Neural cell (in vitro differentiated cells): ENCODE results near the gene ACBD6. TPM values are rescaled to one million over a fixed set of nuclear protein-coding genes. Genes with fewer than 3 reads are reported as not detected.

Source experiments
- H2AFZ ChIP-seq: fragments of 200-600, 300-800 bp; sonication (generic), shearing (Covaris generic); 2 replicates; pipeline ENCODE4 v1.6.0; 2014; ENCODE audit warnings: low read depth, mild to moderate bottlenecking, antibody characterized with exemption, low read length, moderate library complexity
- H3F3A ChIP-seq: fragments of 200-600 bp; shearing (Covaris generic); 2 replicates; pipeline ENCODE4 v1.6.1; 2016; ENCODE audit warnings: mild to moderate bottlenecking, moderate library complexity, mixed read lengths, antibody characterized with exemption, low read length; ENCODE audit not compliant: insufficient read depth, poor library complexity, severe bottlenecking
- H3K27ac ChIP-seq: fragments of 200-600, 300-800 bp; sonication (generic), shearing (Covaris generic); 2 replicates; pipeline ENCODE4 v1.5.1; 2014; ENCODE audit warnings: mild to moderate bottlenecking, low read length, moderate library complexity
- H3K27me3 ChIP-seq: fragments of 300-800, 200-600 bp; sonication (generic), shearing (Covaris generic); 2 replicates; pipeline ENCODE4 v1.6.0; 2014; ENCODE audit warnings: mild to moderate bottlenecking, low read depth, low read length, moderate library complexity; ENCODE audit not compliant: insufficient read depth
- H3K36me3 ChIP-seq: fragments of 300-800, 200-600 bp; sonication (generic), shearing (Covaris generic); 2 replicates; pipeline ENCODE4 v1.5.1; 2014; ENCODE audit warnings: mild to moderate bottlenecking, antibody characterized with exemption, low read length, moderate library complexity; ENCODE audit not compliant: insufficient read depth
- H3K4me2 ChIP-seq: fragments of 300-800, 200-600 bp; sonication (generic), shearing (Covaris generic); 2 replicates; pipeline ENCODE4 v1.6.0; 2014; ENCODE audit warnings: mild to moderate bottlenecking, low read length
- H3K4me3 ChIP-seq: fragments of 300-800, 200-600 bp; sonication (generic), shearing (Covaris generic); 2 replicates; pipeline ENCODE4 v1.5.1; 2014; ENCODE audit warnings: mild to moderate bottlenecking, low read length, moderate library complexity
- H3K79me2 ChIP-seq: fragments of 200-600 bp; shearing (Covaris generic); replicated peaks from 2 replicates; pipeline ENCODE4 v1.6.0; 2014; ENCODE audit warnings: mild to moderate bottlenecking, low read length, moderate library complexity; ENCODE audit not compliant: insufficient read depth
- H3K9ac ChIP-seq: fragments of 300-800, 200-600 bp; sonication (generic), shearing (Covaris generic); 2 replicates; pipeline ENCODE4 v1.6.1; 2016; ENCODE audit warnings: mild to moderate bottlenecking, low read length, mixed read lengths
- H3K9me2 ChIP-seq: fragments of 200-600 bp; shearing (Covaris generic); 2 replicates; pipeline ENCODE4 v1.6.1; 2016; ENCODE audit warnings: mild to moderate bottlenecking, low read length, mixed read lengths; ENCODE audit not compliant: insufficient read depth
- H3K9me3 ChIP-seq: fragments of 200-600, 300-800 bp; sonication (generic), shearing (Covaris generic); 2 replicates; pipeline ENCODE4 v1.6.1; 2016; ENCODE audit warnings: mild to moderate bottlenecking, mixed run types, low read length, moderate library complexity, mixed read lengths
- H4K20me1 ChIP-seq: fragments of 200-600 bp; shearing (Covaris generic); 2 replicates; pipeline ENCODE4 v1.6.1; 2016; ENCODE audit warnings: mild to moderate bottlenecking, mixed run types; ENCODE audit not compliant: insufficient read depth
- EP300 ChIP-seq: fragments of 450-650 bp; conservative IDR thresholded peaks from 2 replicates; pipeline ENCODE4 v1.6.1; 2014; ENCODE audit warnings: antibody characterized with exemption, mild to moderate bottlenecking, moderate library complexity; ENCODE audit not compliant: poor library complexity, severe bottlenecking
- EZH2 ChIP-seq: fragments of 200-600, 300-800 bp; shearing (Covaris generic), sonication (generic); IDR thresholded peaks from 2 replicates; pipeline ENCODE4 v1.6.1; 2014; ENCODE audit warnings: antibody characterized with exemption, low read length, borderline replicate concordance, mild to moderate bottlenecking; ENCODE audit not compliant: insufficient read depth, poor library complexity, severe bottlenecking
- MXI1 ChIP-seq: fragments of 450-650 bp; conservative IDR thresholded peaks from 2 replicates; pipeline ENCODE4 v1.6.1; 2014; ENCODE audit warnings: antibody characterized with exemption, mild to moderate bottlenecking; ENCODE audit not compliant: poor library complexity, severe bottlenecking
- POLR2AphosphoS5 ChIP-seq: IDR thresholded peaks from 2 replicates; pipeline ENCODE4 v1.6.1; 2012
- RAD21 ChIP-seq: fragments of 450-650 bp; conservative IDR thresholded peaks from 2 replicates; pipeline ENCODE4 v1.6.1; 2014; ENCODE audit warnings: antibody characterized with exemption, mild to moderate bottlenecking, moderate library complexity
- SMC3 ChIP-seq: fragments of 450-650 bp; conservative IDR thresholded peaks from 2 replicates; pipeline ENCODE4 v1.6.1; 2014; ENCODE audit warnings: antibody characterized with exemption, mild to moderate bottlenecking, moderate library complexity; ENCODE audit not compliant: poor library complexity
- TAF1 ChIP-seq: IDR thresholded peaks from 2 replicates; pipeline ENCODE4 v1.6.1; 2012; ENCODE audit warnings: low read depth
- polyA plus RNA-seq: library from polyadenylated mRNA; depleted of rRNA; stranded (reverse); fragments of >200 nt; gene quantifications from 2 replicates; pipeline ENCODE4 v1.2.3, GENCODE V29; 2014
- TF ChIP-seq, protein P1 (sequence below): IDR thresholded peaks from 2 replicates; pipeline ENCODE4 v1.6.1; 2012; ENCODE audit warnings: borderline replicate concordance
- TF ChIP-seq, protein P2 (sequence below): fragments of 450-650 bp; IDR thresholded peaks from 2 replicates; pipeline ENCODE4 v1.5.1; 2014; ENCODE audit warnings: antibody characterized with exemption, mild to moderate bottlenecking, moderate library complexity; ENCODE audit not compliant: poor library complexity, severe bottlenecking

The ACBD6 gene
- polyA plus RNA-seq, 1 donor from 2014 or later: 92.4 TPM

DNA sequence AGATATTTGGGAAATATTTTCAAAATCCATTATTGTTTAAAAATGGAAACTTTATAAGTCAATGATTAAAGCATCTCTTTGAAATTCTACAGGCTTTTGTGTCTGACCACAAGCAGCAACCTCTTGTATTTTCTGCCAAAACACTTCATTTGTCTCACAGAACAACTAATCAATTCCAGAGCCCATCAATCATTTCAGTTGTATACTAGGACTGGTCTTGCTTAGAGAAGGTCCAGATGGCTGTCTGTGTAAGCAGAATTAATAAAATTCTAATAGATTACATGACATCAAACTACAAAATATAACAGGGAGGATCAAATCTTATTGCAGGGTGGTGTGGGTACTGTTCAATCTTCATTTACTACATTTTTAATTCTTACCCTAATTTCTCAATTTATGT is 76.4 kb downstream of the ACBD6 start:
- Histone ChIP-seq H2AFZ (no peak overlapping the region), H3K79me2 (no peaks in the 10 kb centered on the region), H3K4me3 (no peak overlapping the region), H3K36me3 (peaks cover under 1% of the 10 kb centered on the region), H3K9ac (no peak overlapping the region), H3K9me2 (no peaks in the 10 kb centered on the region), H3K27ac (no peak overlapping the region), H3F3A (no peaks in the 10 kb centered on the region), H3K27me3 (no peaks in the 10 kb centered on the region), H4K20me1 (no peaks in the 10 kb centered on the region), H3K9me3 (peaks cover 2% of the 10 kb centered on the region), H3K4me2 (no peak overlapping the region)
- TF ChIP-seq SMC3 (no peak), EP300 (no peak), POLR2AphosphoS5 (no peak), TAF1 (no peak), EZH2 (no peak), MXI1 (no peak), RAD21 (no peak)
- TF ChIP-seq, protein P1, sequence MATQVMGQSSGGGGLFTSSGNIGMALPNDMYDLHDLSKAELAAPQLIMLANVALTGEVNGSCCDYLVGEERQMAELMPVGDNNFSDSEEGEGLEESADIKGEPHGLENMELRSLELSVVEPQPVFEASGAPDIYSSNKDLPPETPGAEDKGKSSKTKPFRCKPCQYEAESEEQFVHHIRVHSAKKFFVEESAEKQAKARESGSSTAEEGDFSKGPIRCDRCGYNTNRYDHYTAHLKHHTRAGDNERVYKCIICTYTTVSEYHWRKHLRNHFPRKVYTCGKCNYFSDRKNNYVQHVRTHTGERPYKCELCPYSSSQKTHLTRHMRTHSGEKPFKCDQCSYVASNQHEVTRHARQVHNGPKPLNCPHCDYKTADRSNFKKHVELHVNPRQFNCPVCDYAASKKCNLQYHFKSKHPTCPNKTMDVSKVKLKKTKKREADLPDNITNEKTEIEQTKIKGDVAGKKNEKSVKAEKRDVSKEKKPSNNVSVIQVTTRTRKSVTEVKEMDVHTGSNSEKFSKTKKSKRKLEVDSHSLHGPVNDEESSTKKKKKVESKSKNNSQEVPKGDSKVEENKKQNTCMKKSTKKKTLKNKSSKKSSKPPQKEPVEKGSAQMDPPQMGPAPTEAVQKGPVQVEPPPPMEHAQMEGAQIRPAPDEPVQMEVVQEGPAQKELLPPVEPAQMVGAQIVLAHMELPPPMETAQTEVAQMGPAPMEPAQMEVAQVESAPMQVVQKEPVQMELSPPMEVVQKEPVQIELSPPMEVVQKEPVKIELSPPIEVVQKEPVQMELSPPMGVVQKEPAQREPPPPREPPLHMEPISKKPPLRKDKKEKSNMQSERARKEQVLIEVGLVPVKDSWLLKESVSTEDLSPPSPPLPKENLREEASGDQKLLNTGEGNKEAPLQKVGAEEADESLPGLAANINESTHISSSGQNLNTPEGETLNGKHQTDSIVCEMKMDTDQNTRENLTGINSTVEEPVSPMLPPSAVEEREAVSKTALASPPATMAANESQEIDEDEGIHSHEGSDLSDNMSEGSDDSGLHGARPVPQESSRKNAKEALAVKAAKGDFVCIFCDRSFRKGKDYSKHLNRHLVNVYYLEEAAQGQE: no peak
- TF ChIP-seq, protein P2, sequence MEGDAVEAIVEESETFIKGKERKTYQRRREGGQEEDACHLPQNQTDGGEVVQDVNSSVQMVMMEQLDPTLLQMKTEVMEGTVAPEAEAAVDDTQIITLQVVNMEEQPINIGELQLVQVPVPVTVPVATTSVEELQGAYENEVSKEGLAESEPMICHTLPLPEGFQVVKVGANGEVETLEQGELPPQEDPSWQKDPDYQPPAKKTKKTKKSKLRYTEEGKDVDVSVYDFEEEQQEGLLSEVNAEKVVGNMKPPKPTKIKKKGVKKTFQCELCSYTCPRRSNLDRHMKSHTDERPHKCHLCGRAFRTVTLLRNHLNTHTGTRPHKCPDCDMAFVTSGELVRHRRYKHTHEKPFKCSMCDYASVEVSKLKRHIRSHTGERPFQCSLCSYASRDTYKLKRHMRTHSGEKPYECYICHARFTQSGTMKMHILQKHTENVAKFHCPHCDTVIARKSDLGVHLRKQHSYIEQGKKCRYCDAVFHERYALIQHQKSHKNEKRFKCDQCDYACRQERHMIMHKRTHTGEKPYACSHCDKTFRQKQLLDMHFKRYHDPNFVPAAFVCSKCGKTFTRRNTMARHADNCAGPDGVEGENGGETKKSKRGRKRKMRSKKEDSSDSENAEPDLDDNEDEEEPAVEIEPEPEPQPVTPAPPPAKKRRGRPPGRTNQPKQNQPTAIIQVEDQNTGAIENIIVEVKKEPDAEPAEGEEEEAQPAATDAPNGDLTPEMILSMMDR: no peak

DNA sequence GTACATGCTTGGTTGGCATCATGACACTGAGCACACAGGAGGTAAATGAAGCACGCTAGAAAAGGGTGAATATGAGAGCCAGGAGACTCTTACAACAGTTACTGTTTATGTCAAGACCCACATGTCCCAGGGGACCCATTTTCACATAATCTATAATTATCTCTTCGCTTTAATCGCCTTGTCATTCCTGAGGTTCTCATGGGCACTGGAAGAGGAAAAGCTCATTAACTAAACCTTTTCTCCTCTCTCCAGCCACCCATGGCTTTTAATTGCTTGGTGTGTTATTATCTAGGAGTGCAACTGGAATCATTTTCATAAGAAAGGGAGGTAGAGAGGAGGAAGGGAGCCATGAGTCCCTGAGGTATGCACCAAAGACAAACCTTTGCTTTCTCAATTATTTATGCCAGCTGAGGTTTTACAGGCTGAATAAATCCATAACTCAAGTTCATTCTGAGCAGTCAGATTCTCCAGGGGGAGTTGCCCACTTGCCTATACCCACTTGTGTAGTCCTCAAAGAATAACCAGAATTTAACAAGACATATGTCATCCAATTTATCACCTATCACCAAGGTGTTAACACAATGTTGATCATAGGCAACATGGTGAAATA is 77.4 kb downstream of the ACBD6 start:
- Histone ChIP-seq H3F3A (no peaks in the 10 kb centered on the region), H3K4me2 (no peak overlapping the region), H3K9me2 (no peaks in the 10 kb centered on the region), H3K9ac (no peak overlapping the region), H3K27me3 (no peaks in the 10 kb centered on the region), H3K4me3 (peak overlapping the region; percentile 23), H3K36me3 (peaks cover 4% of the 10 kb centered on the region), H4K20me1 (no peaks in the 10 kb centered on the region), H3K9me3 (peaks cover 2% of the 10 kb centered on the region), H2AFZ (no peak overlapping the region), H3K79me2 (no peaks in the 10 kb centered on the region), H3K27ac (no peak overlapping the region)
- TF ChIP-seq POLR2AphosphoS5: no peak
- no peak for TF ChIP-seq TAF1
- no peak for TF ChIP-seq RAD21
- TF ChIP-seq EP300: no peak
- TF ChIP-seq SMC3: no peak
- TF ChIP-seq, protein P2: no peak
- TF ChIP-seq MXI1: no peak
- TF ChIP-seq EZH2: no peak
- TF ChIP-seq, protein P1: no peak
